ENCODE results near the gene EFTUD2. TPM values are rescaled to one million over a fixed set of nuclear protein-coding genes. Genes with fewer than 3 reads are reported as not detected.

EFTUD2 gene
- total RNA-seq, 2 experiments from 2014 or later: 109 to 112 TPM

GRCh38 chr17:44862278-44862914 is 36.8 kb downstream of the EFTUD2 start:
- H3K4me1 Mint-ChIP-seq: no peaks in the 10 kb centered on the region
- DNase-seq (no peak), ATAC-seq (ENCODE audit: low read depth) (no peak)
- H3K27me3 Mint-ChIP-seq: no peaks in the 10 kb centered on the region
- POLR2A ChIA-PET: no interaction called here
- no peak overlapping the region for H3K27ac Mint-ChIP-seq
- no peaks in the 10 kb centered on the region for H3K9me3 Mint-ChIP-seq
- H3K36me3 Mint-ChIP-seq: peaks cover 7% of the 10 kb centered on the region
- H3K4me3 Mint-ChIP-seq: no peak overlapping the region

GRCh38 chr17:44859701-44860100 is 39.5 kb downstream of the EFTUD2 start:
- Mint-ChIP-seq H3K4me1 (no peaks in the 10 kb centered on the region), H3K27me3 (no peaks in the 10 kb centered on the region), H3K9me3 (no peaks in the 10 kb centered on the region), H3K36me3 (peaks cover 13% of the 10 kb centered on the region), H3K4me3 (no peak overlapping the region), H3K27ac (no peak overlapping the region)
- POLR2A ChIA-PET: interaction anchor here (0.6 to 0.7 kb wide), 2 partner anchors 47 to 101 kb away, joined by 3 to 5 read pairs; no protein-coding TSS in a partner anchor
- ATAC-seq (ENCODE audit: low read depth): no peak
- no peak for DNase-seq

- Mint-ChIP-seq H3K9me3 (no peaks in the 10 kb centered on the region), H3K4me3 (no peak overlapping the region), H3K4me1 (no peaks in the 10 kb centered on the region), H3K27ac (no peak overlapping the region), H3K36me3 (peaks cover 30% of the 10 kb centered on the region), H3K27me3 (no peaks in the 10 kb centered on the region)
- DNase-seq (no peak), ATAC-seq (ENCODE audit: low read depth) (no peak)
- POLR2A ChIA-PET: no interaction called here
Observed at GRCh38 chr17:44854192-44854591, 45.1 kb downstream of the EFTUD2 start.

GRCh38 chr17:44850612-44851011 is 48.6 kb downstream of the EFTUD2 start:
- Mint-ChIP-seq H3K4me3 (no peak overlapping the region), H3K27ac (no peak overlapping the region), H3K27me3 (no peaks in the 10 kb centered on the region), H3K4me1 (no peaks in the 10 kb centered on the region), H3K36me3 (peaks cover 23% of the 10 kb centered on the region), H3K9me3 (no peaks in the 10 kb centered on the region)
- ATAC-seq (ENCODE audit: low read depth): no peak
- POLR2A ChIA-PET: no interaction called here
- DNase-seq: no peak

- Mint-ChIP-seq H3K4me1 (no peaks in the 10 kb centered on the region), H3K4me3 (no peak overlapping the region), H3K27me3 (no peaks in the 10 kb centered on the region), H3K36me3 (peaks cover 23% of the 10 kb centered on the region), H3K27ac (no peak overlapping the region), H3K9me3 (no peaks in the 10 kb centered on the region)
- POLR2A ChIA-PET: no interaction called here
- ATAC-seq (ENCODE audit: low read depth) (no peak), DNase-seq (no peak)
Observed at GRCh38 chr17:44850025-44850424, 49.2 kb downstream of the EFTUD2 start.

- Mint-ChIP-seq H3K27ac (no peak overlapping the region), H3K4me3 (no peak overlapping the region), H3K4me1 (no peaks in the 10 kb centered on the region), H3K9me3 (no peaks in the 10 kb centered on the region), H3K27me3 (no peaks in the 10 kb centered on the region), H3K36me3 (peaks cover 16% of the 10 kb centered on the region)
- DNase-seq: no peak
- POLR2A ChIA-PET: interaction anchor here (0.6 kb wide), 1 partner anchor 13 kb away, joined by 4 read pairs; no protein-coding TSS in a partner anchor
- no peak for ATAC-seq (ENCODE audit: low read depth)
Observed at GRCh38 chr17:44848961-44849489, 50.2 kb downstream of the EFTUD2 start.

GRCh38 chr17:44848257-44848795 is 50.9 kb downstream of the EFTUD2 start:
- H3K27ac Mint-ChIP-seq: no peak overlapping the region
- no peak for DNase-seq
- no peaks in the 10 kb centered on the region for H3K9me3 Mint-ChIP-seq
- no peaks in the 10 kb centered on the region for H3K27me3 Mint-ChIP-seq
- no peak for ATAC-seq (ENCODE audit: low read depth)
- H3K36me3 Mint-ChIP-seq: peaks cover 11% of the 10 kb centered on the region
- POLR2A ChIA-PET: interaction anchor here (0.6 kb wide), 1 partner anchor 25 kb away, joined by 6 read pairs; no protein-coding TSS in a partner anchor
- H3K4me1 Mint-ChIP-seq: no peaks in the 10 kb centered on the region
- no peak overlapping the region for H3K4me3 Mint-ChIP-seq

GRCh38 chr17:44847586-44847985 is 51.7 kb downstream of the EFTUD2 start, which contains the start of gene HIGD1B:
Gene HIGD1B (plus strand): TSS chr17:44847883. CDS start chr17:44848153, 270 bp downstream.
- no peak within 1 kb of the TSS for H3K4me3 Mint-ChIP-seq
- no peak within 1 kb of the TSS for H3K27ac Mint-ChIP-seq
- no peaks in the 10 kb centered on the region for H3K27me3 Mint-ChIP-seq
- peaks cover 11% of the 10 kb centered on the region for H3K36me3 Mint-ChIP-seq
- H3K4me1 Mint-ChIP-seq: no peaks in the 10 kb centered on the region
- ATAC-seq (ENCODE audit: low read depth) (no peak), DNase-seq (no peak)
- POLR2A ChIA-PET: interaction anchor here (0.5 to 0.6 kb wide), 2 partner anchors 26 to 105 kb away, joined by 4 to 6 read pairs; no protein-coding TSS in a partner anchor
- no peaks in the 10 kb centered on the region for H3K9me3 Mint-ChIP-seq

GRCh38 chr17:44846206-44846605 is 53.0 kb downstream of the EFTUD2 start:
- no peaks in the 10 kb centered on the region for H3K9me3 Mint-ChIP-seq
- POLR2A ChIA-PET: no interaction called here
- no peaks in the 10 kb centered on the region for H3K4me1 Mint-ChIP-seq
- no peak overlapping the region for H3K4me3 Mint-ChIP-seq
- H3K27ac Mint-ChIP-seq: no peak overlapping the region
- H3K36me3 Mint-ChIP-seq: peaks cover 2% of the 10 kb centered on the region
- no peak for DNase-seq
- H3K27me3 Mint-ChIP-seq: no peaks in the 10 kb centered on the region
- no peak for ATAC-seq (ENCODE audit: low read depth)

- Mint-ChIP-seq H3K4me1 (no peaks in the 10 kb centered on the region), H3K4me3 (no peak overlapping the region), H3K27me3 (no peaks in the 10 kb centered on the region), H3K27ac (no peak overlapping the region), H3K9me3 (no peaks in the 10 kb centered on the region), H3K36me3 (no peaks in the 10 kb centered on the region)
- ATAC-seq (ENCODE audit: low read depth) (no peak), DNase-seq (no peak)
- POLR2A ChIA-PET: interaction anchor here (0.5 to 1.1 kb wide), 2 partner anchors 69 to 257 kb away, joined by 3 to 5 read pairs; no protein-coding TSS in a partner anchor
Observed at GRCh38 chr17:44844390-44844830, 54.8 kb downstream of the EFTUD2 start.

GRCh38 chr17:44842748-44843147 is 56.5 kb downstream of the EFTUD2 start:
- H3K27ac Mint-ChIP-seq: no peak overlapping the region

GRCh38 chr17:44840936-44841335 is 58.3 kb downstream of the EFTUD2 start:
- POLR2A ChIA-PET: interaction anchor here (0.6 kb wide), 1 partner anchor 129 kb away, joined by 8 read pairs; no protein-coding TSS in a partner anchor
- H3K27me3 Mint-ChIP-seq: no peaks in the 10 kb centered on the region
- no peaks in the 10 kb centered on the region for H3K36me3 Mint-ChIP-seq
- H3K4me1 Mint-ChIP-seq: no peaks in the 10 kb centered on the region
- ATAC-seq (ENCODE audit: low read depth): no peak
- H3K4me3 Mint-ChIP-seq: no peak overlapping the region
- H3K27ac Mint-ChIP-seq: no peak overlapping the region
- no peak for DNase-seq
- no peaks in the 10 kb centered on the region for H3K9me3 Mint-ChIP-seq

More at GRCh38 chr17:44842748-44843147, 56.5 kb downstream of the EFTUD2 start:
- DNase-seq (no peak), ATAC-seq (ENCODE audit: low read depth) (no peak)
- POLR2A ChIA-PET: no interaction called here
- Mint-ChIP-seq H3K9me3 (no peaks in the 10 kb centered on the region), H3K27me3 (no peaks in the 10 kb centered on the region), H3K4me1 (no peaks in the 10 kb centered on the region), H3K36me3 (no peaks in the 10 kb centered on the region), H3K4me3 (no peak overlapping the region)

- H3K4me1 Mint-ChIP-seq: no peaks in the 10 kb centered on the region
- no peaks in the 10 kb centered on the region for H3K36me3 Mint-ChIP-seq
- H3K4me3 Mint-ChIP-seq: no peak overlapping the region
- DNase-seq: no peak
- POLR2A ChIA-PET: interaction anchor here (0.6 kb wide), 1 partner anchor 22 kb away, joined by 3 read pairs; no protein-coding TSS in a partner anchor
- ATAC-seq (ENCODE audit: low read depth): peak; percentile 36
- peaks cover 2% of the 10 kb centered on the region for H3K27me3 Mint-ChIP-seq
- no peaks in the 10 kb centered on the region for H3K9me3 Mint-ChIP-seq
- H3K27ac Mint-ChIP-seq: no peak overlapping the region
Observed at GRCh38 chr17:44840274-44840673, 59.0 kb downstream of the EFTUD2 start.
